Nephron (organoid): Measurements from ENCODE around the gene GALNTL6.

Experiments used
- H3K27ac Mint-ChIP-seq, 3 experiments: 2 replicates each; pipeline ENCODE4 v1.8.0; 2020; ENCODE audit warnings: mixed read lengths in 3 of 3, mild to moderate bottlenecking in 2 of 3, moderate library complexity in 1 of 3
- H3K27me3 Mint-ChIP-seq: 2 replicates; pipeline ENCODE4 v1.8.0; 2021; ENCODE audit warnings: low read depth, mild to moderate bottlenecking, moderate library complexity, mixed read lengths
- H3K36me3 Mint-ChIP-seq: 2 replicates; pipeline ENCODE4 v1.8.0; 2020; ENCODE audit warnings: low read depth, mixed read lengths
- H3K4me1 Mint-ChIP-seq: 2 replicates; pipeline ENCODE4 v1.8.0; 2020; ENCODE audit warnings: mixed read lengths
- H3K4me3 Mint-ChIP-seq, 3 experiments: 2 replicates each; pipeline ENCODE4 v1.8.0; 2020; ENCODE audit warnings: mild to moderate bottlenecking in 3 of 3, mixed read lengths in 3 of 3, moderate library complexity in 2 of 3
- H3K9me3 Mint-ChIP-seq: 2 replicates; pipeline ENCODE4 v1.8.0; 2020; ENCODE audit warnings: mixed read lengths
- TF ChIP-seq, protein P1 (sequence below), 3 experiments: fragments of 200-600 bp; sonication (generic); IDR thresholded peaks; one replicate each; pipeline ENCODE4 v1.5.0; 2021; ENCODE audit warnings: antibody characterized with exemption in 3 of 3; ENCODE audit not compliant: unreplicated experiment in 3 of 3

Gene GALNTL6

GRCh38 chr4:172995704-172996103, 1182.5 kb downstream of the GALNTL6 start:
- no peak overlapping the region for H3K4me3 Mint-ChIP-seq
- peaks cover 5% of the 10 kb centered on the region for H3K27me3 Mint-ChIP-seq
- no peak overlapping the region for H3K27ac Mint-ChIP-seq
- peaks cover 45% of the 10 kb centered on the region for H3K4me1 Mint-ChIP-seq
- H3K36me3 Mint-ChIP-seq: no peaks in the 10 kb centered on the region
- TF ChIP-seq, protein P1, sequence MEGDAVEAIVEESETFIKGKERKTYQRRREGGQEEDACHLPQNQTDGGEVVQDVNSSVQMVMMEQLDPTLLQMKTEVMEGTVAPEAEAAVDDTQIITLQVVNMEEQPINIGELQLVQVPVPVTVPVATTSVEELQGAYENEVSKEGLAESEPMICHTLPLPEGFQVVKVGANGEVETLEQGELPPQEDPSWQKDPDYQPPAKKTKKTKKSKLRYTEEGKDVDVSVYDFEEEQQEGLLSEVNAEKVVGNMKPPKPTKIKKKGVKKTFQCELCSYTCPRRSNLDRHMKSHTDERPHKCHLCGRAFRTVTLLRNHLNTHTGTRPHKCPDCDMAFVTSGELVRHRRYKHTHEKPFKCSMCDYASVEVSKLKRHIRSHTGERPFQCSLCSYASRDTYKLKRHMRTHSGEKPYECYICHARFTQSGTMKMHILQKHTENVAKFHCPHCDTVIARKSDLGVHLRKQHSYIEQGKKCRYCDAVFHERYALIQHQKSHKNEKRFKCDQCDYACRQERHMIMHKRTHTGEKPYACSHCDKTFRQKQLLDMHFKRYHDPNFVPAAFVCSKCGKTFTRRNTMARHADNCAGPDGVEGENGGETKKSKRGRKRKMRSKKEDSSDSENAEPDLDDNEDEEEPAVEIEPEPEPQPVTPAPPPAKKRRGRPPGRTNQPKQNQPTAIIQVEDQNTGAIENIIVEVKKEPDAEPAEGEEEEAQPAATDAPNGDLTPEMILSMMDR (IDR thresholded peaks at IDR 0.05; ENCODE audit: unreplicated experiment in 3 of 3): no peak
- no peaks in the 10 kb centered on the region for H3K9me3 Mint-ChIP-seq

DNA sequence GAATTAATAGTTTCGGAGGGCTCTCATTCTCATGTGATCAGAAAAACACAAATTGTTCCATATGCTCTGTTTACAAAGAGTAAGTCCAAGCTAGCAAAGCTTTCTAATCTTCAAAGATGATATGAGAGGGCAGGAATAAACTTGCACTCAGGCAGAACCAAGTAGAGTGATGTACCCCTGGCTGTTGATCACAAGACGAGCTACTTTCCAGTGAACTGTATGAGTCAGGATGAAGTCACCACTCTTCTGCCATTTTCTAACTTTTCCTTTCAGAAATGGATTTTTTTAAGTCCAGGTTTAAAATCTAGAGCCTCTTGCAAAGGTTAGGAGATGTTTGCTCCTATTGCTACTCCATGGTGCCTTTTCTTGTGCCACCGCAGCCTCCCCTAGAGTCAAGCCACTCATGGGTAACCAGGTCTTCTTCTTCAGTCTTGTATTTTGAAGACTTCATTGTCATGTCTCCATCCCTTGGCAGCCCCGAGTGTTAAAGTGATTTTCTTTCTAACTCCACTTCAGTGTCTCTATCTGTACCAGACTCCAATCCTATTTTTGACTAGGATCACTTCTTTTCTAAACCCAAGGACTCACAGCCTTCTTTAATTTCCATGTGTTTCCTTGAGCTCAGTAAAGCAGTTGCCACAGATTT, 1183.5 kb downstream of the GALNTL6 start:
- no peaks in the 10 kb centered on the region for H3K9me3 Mint-ChIP-seq
- H3K36me3 Mint-ChIP-seq: no peaks in the 10 kb centered on the region
- H3K27me3 Mint-ChIP-seq: peaks cover 5% of the 10 kb centered on the region
- H3K4me3 Mint-ChIP-seq: no peak overlapping the region
- TF ChIP-seq, protein P1 (IDR thresholded peaks at IDR 0.05; ENCODE audit: unreplicated experiment in 3 of 3): no peak
- no peak overlapping the region for H3K27ac Mint-ChIP-seq
- peaks cover 45% of the 10 kb centered on the region for H3K4me1 Mint-ChIP-seq

- TF ChIP-seq, protein P1 (IDR thresholded peaks at IDR 0.05; ENCODE audit: unreplicated experiment in 3 of 3): no peak
- H3K4me3 Mint-ChIP-seq: no peak overlapping the region
- H3K27ac Mint-ChIP-seq: no peak overlapping the region
- peaks cover 5% of the 10 kb centered on the region for H3K27me3 Mint-ChIP-seq
- peaks cover 45% of the 10 kb centered on the region for H3K4me1 Mint-ChIP-seq
- no peaks in the 10 kb centered on the region for H3K36me3 Mint-ChIP-seq
- no peaks in the 10 kb centered on the region for H3K9me3 Mint-ChIP-seq
Observed at GRCh38 chr4:172997217-172997609, 1184.0 kb downstream of the GALNTL6 start.

DNA sequence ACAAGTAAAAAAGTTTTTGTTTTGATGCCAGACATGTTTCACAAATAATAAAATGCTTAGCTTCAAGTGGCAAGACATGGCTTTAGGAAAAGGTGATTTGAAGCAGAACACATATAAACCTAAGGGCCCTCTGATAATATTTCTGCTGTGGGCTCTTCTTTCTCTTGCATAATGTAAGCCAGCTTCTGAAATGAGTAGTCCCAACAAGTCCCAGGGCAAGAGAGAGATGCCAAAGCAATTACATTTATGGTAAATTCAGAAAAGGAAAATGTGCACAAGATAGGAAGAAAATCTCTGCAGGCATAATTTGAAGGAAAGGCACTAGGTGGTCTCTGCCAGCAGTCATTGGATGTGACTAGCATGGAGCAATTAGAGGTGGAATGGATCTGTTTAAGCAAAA, 1184.7 kb downstream of the GALNTL6 start:
- H3K9me3 Mint-ChIP-seq: no peaks in the 10 kb centered on the region
- TF ChIP-seq, protein P1 (IDR thresholded peaks at IDR 0.05; ENCODE audit: unreplicated experiment in 3 of 3): no peak

GRCh38 chr4:172998527-172999469, 1185.6 kb downstream of the GALNTL6 start:
- no peaks in the 10 kb centered on the region for H3K27me3 Mint-ChIP-seq
- H3K4me1 Mint-ChIP-seq: peaks cover 42% of the 10 kb centered on the region
- no peaks in the 10 kb centered on the region for H3K36me3 Mint-ChIP-seq
- no peaks in the 10 kb centered on the region for H3K9me3 Mint-ChIP-seq
- no peak overlapping the region for H3K4me3 Mint-ChIP-seq
- TF ChIP-seq, protein P1 (IDR thresholded peaks at IDR 0.05; ENCODE audit: unreplicated experiment in 3 of 3): no peak
- peak overlapping the region in 1 of 3 experiments; percentile 11 for H3K27ac Mint-ChIP-seq

More for the DNA sequence above, 1184.7 kb downstream of the GALNTL6 start:
- peaks cover 45% of the 10 kb centered on the region for H3K4me1 Mint-ChIP-seq
- H3K36me3 Mint-ChIP-seq: no peaks in the 10 kb centered on the region
- H3K4me3 Mint-ChIP-seq: no peak overlapping the region
- H3K27ac Mint-ChIP-seq: no peak overlapping the region
- peaks cover 5% of the 10 kb centered on the region for H3K27me3 Mint-ChIP-seq
